Keratinocyte (primary cell): ENCODE measurements around the gene BBS9. TPM values are rescaled to one million over a fixed set of nuclear protein-coding genes. Genes with fewer than 3 reads are reported as not detected.

Source experiments
- DNase-seq: peaks from one replicate; pipeline ENCODE4 v3.0.0-alpha.2; 2011; ENCODE audit warnings: low read depth, missing footprints, low spot score
- FAIRE-seq: peaks from 2 replicates; lab custom pipeline; 2011; peaks lifted over from hg19 to GRCh38; lab: Jason Lieb, UNC
- H2AFZ ChIP-seq: 2 replicates; pipeline ENCODE4 v1.6.0; 2012; ENCODE audit warnings: low read length, control low read depth, inconsistent platforms; ENCODE audit not compliant: control insufficient read depth
- H3K27ac ChIP-seq: 2 replicates; pipeline ENCODE4 v1.5.1; 2011; ENCODE audit warnings: low read length; ENCODE audit not compliant: control insufficient read depth, insufficient read depth
- H3K27me3 ChIP-seq: 3 replicates; pipeline ENCODE4 v1.6.0; 2011; ENCODE audit warnings: low read length; ENCODE audit not compliant: control insufficient read depth, insufficient read depth; ENCODE audit errors: extremely low read depth
- H3K36me3 ChIP-seq, 2 experiments: 2 replicates in 1 of 2; 3 replicates in 1 of 2; pipeline ENCODE4 v1.5.1; 2011; ENCODE audit warnings: low read length in 2 of 2, mild to moderate bottlenecking in 1 of 2; ENCODE audit not compliant: control insufficient read depth in 2 of 2, insufficient read depth in 2 of 2; ENCODE audit errors: extremely low read depth in 1 of 2
- H3K4me1 ChIP-seq: 3 replicates; pipeline ENCODE4 v1.5.1; 2011; ENCODE audit warnings: low read length; ENCODE audit not compliant: control insufficient read depth, insufficient read depth; ENCODE audit errors: extremely low read depth
- H3K4me2 ChIP-seq: 3 replicates; pipeline ENCODE4 v1.6.0; 2011; ENCODE audit warnings: low read depth, low read length; ENCODE audit not compliant: control insufficient read depth, insufficient read depth; ENCODE audit errors: extremely low read depth
- H3K4me3 ChIP-seq, 3 experiments: fragments of 200-600 bp in 1 of 3; sonication (generic) in 1 of 3; 2 replicates in 2 of 3; 3 replicates in 1 of 3; pipeline ENCODE4 v1.5.1; 2011 to 2016; ENCODE audit warnings: low read length in 3 of 3, mild to moderate bottlenecking in 3 of 3, control low read depth in 2 of 3, inconsistent platforms in 1 of 3, low read depth in 1 of 3, mixed read lengths in 1 of 3, mixed run types in 1 of 3, moderate library complexity in 1 of 3; ENCODE audit not compliant: control insufficient read depth in 2 of 3, insufficient read depth in 2 of 3; ENCODE audit errors: extremely low read depth in 1 of 3
- H3K79me2 ChIP-seq: 2 replicates; pipeline ENCODE4 v1.6.0; 2012; ENCODE audit warnings: low read length; ENCODE audit not compliant: control insufficient read depth, insufficient read depth
- H3K9ac ChIP-seq: 3 replicates; pipeline ENCODE4 v1.6.0; 2011; ENCODE audit warnings: low read length; ENCODE audit not compliant: control insufficient read depth, insufficient read depth; ENCODE audit errors: extremely low read depth
- H3K9me1 ChIP-seq: 3 replicates; pipeline ENCODE4 v1.6.0; 2011; ENCODE audit warnings: low read length; ENCODE audit not compliant: control insufficient read depth, insufficient read depth; ENCODE audit errors: extremely low read depth
- H3K9me3 ChIP-seq: 2 replicates; pipeline ENCODE4 v1.5.1; 2012; ENCODE audit warnings: low read depth, low read length; ENCODE audit not compliant: control insufficient read depth
- H4K20me1 ChIP-seq: 3 replicates; pipeline ENCODE4 v1.6.0; 2011; ENCODE audit warnings: low read length; ENCODE audit not compliant: control insufficient read depth, insufficient read depth; ENCODE audit errors: extremely low read depth
- EZH2 ChIP-seq: IDR thresholded peaks from one replicate; pipeline ENCODE4 v1.6.1; 2012; ENCODE audit warnings: inconsistent platforms, mild to moderate bottlenecking, low read length, moderate library complexity
- dilution Hi-C: fragments of 300-500 bp; cut with MboI; formaldehyde crosslinking; loops from one replicate; pipeline ENCODE4 v1.7.0; 2020; ENCODE audit warnings: low sequenced_read_pairs; ENCODE audit not compliant: extremely low pct_ligation_motif_present
- polyA plus RNA-seq, 5 experiments: library from polyadenylated mRNA; depleted of rRNA in 3 of 5; stranded (reverse) in 3 of 5; stranded (forward) in 1 of 5; unstranded in 1 of 5; fragments of >200 nt; gene quantifications; 1 replicate in 1 of 5; 2 replicates in 3 of 5; 3 replicates in 1 of 5; pipeline versions ENCODE4 v1.2.1 to v1.2.3, GENCODE V29; 2011 to 2012; ENCODE audit warnings: missing spikeins in 2 of 5, low read depth in 1 of 5, low replicate concordance in 1 of 5
- TF ChIP-seq, protein P1 (sequence below), 3 experiments: IDR thresholded peaks in 1 of 3; conservative IDR thresholded peaks in 1 of 3; optimal IDR thresholded peaks in 1 of 3; 2 replicates in 2 of 3; 3 replicates in 1 of 3; pipeline versions ENCODE3 to v1.5.1; 2011; ENCODE audit warnings: low read length in 3 of 3, mild to moderate bottlenecking in 3 of 3, moderate library complexity in 2 of 3, control low read depth in 1 of 3, inconsistent platforms in 1 of 3; ENCODE audit not compliant: insufficient read depth in 2 of 3; ENCODE audit errors: extremely low read depth in 1 of 3

The BBS9 gene
- polyA plus RNA-seq, 1 donor (not counting 4 experiments of a cell fraction or from before 2014, with no cell fraction given): 7.6 TPM

DNA sequence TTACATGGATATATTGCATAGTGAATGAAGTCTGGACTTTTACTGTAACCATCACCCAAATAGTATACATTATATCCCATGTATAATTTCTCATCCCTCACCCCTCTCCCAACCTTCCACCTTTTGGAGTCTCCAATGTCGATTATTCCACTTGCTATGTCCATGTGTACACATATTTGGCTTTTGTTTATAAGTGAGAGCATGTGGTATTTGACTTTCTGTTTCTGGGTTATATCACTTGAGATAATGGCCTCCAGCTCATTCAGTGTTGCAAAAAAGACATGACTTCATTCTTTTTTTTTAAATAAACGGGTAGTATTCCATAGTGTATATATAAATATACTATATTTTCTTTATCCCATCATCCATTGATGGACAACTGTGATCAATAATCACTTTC is 487.4 kb downstream of the BBS9 start:
- no peaks in the 10 kb centered on the region for H3K9me3 ChIP-seq
- dilution Hi-C loops: no loop called here
- H3K36me3 ChIP-seq: no peaks in the 10 kb centered on the region
- H3K4me2 ChIP-seq: no peak overlapping the region
- DNase-seq (no peak), FAIRE-seq (no peak)
- no peak overlapping the region for H3K4me3 ChIP-seq
- no peaks in the 10 kb centered on the region for H3K27me3 ChIP-seq
- TF ChIP-seq, protein P1, sequence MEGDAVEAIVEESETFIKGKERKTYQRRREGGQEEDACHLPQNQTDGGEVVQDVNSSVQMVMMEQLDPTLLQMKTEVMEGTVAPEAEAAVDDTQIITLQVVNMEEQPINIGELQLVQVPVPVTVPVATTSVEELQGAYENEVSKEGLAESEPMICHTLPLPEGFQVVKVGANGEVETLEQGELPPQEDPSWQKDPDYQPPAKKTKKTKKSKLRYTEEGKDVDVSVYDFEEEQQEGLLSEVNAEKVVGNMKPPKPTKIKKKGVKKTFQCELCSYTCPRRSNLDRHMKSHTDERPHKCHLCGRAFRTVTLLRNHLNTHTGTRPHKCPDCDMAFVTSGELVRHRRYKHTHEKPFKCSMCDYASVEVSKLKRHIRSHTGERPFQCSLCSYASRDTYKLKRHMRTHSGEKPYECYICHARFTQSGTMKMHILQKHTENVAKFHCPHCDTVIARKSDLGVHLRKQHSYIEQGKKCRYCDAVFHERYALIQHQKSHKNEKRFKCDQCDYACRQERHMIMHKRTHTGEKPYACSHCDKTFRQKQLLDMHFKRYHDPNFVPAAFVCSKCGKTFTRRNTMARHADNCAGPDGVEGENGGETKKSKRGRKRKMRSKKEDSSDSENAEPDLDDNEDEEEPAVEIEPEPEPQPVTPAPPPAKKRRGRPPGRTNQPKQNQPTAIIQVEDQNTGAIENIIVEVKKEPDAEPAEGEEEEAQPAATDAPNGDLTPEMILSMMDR (optimal IDR thresholded peaks at IDR 0.05 in 1 of 3, IDR thresholded peaks at IDR 0.05 in 1 of 3, conservative IDR thresholded peaks at IDR 0.05 in 1 of 3; ENCODE audit: extremely low read depth in 1 of 3, insufficient read depth in 2 of 3, low read length in 3 of 3): no peak
- no peak for TF ChIP-seq EZH2
- no peak overlapping the region for H3K9ac ChIP-seq
- H3K27ac ChIP-seq: no peak overlapping the region
- H3K9me1 ChIP-seq: no peaks in the 10 kb centered on the region
- H3K4me1 ChIP-seq: no peaks in the 10 kb centered on the region
- no peaks in the 10 kb centered on the region for H3K79me2 ChIP-seq
- no peak overlapping the region for H2AFZ ChIP-seq
- no peaks in the 10 kb centered on the region for H4K20me1 ChIP-seq

- TF ChIP-seq, protein P1 (optimal IDR thresholded peaks at IDR 0.05 in 1 of 3, IDR thresholded peaks at IDR 0.05 in 1 of 3, conservative IDR thresholded peaks at IDR 0.05 in 1 of 3; ENCODE audit: extremely low read depth in 1 of 3, insufficient read depth in 2 of 3, low read length in 3 of 3): no peak
- TF ChIP-seq EZH2: no peak
- Histone ChIP-seq H4K20me1 (no peaks in the 10 kb centered on the region), H3K9me1 (no peaks in the 10 kb centered on the region), H3K27me3 (no peaks in the 10 kb centered on the region), H3K4me2 (no peak overlapping the region), H2AFZ (no peak overlapping the region), H3K27ac (no peak overlapping the region), H3K79me2 (no peaks in the 10 kb centered on the region), H3K9me3 (no peaks in the 10 kb centered on the region), H3K9ac (no peak overlapping the region), H3K4me1 (no peaks in the 10 kb centered on the region), H3K36me3 (no peaks in the 10 kb centered on the region), H3K4me3 (no peak overlapping the region)
- dilution Hi-C loops: no loop called here
- FAIRE-seq (no peak), DNase-seq (no peak)
Observed at GRCh38 chr7:33619264-33619663, 489.9 kb downstream of the BBS9 start.
